ENCODE data around the gene OR2Y1.
"Not testable (repeated sequence)": the region's sequence is repeated elsewhere in the genome, so short reads cannot be mapped to it uniquely, and the experiment has no call there.

The OR2Y1 gene

GRCh38 chr5:180781900-180782326, 42.1 kb upstream of the OR2Y1 start:
- not testable (repeated sequence) for H3K27me3 ChIP-seq (ENCODE audit: control insufficient read depth, insufficient read depth, low read length); H3K36me3 ChIP-seq (ENCODE audit: control insufficient read depth, insufficient read depth, low read length); H3K4me3 ChIP-seq (ENCODE audit: low read depth, low read length)

GRCh38 chr5:180779985-180780610, 40.2 kb upstream of the OR2Y1 start:
- no peak overlapping the region for H3K4me3 ChIP-seq (ENCODE audit: low read depth, low read length)
- H3K27ac ChIP-seq (ENCODE audit: low read depth, low read length): no peak overlapping the region
- peaks cover 2% of the 10 kb centered on the region for H3K4me1 ChIP-seq (ENCODE audit: control insufficient read depth, insufficient read depth, low read length)
- H3K27me3 ChIP-seq (ENCODE audit: control insufficient read depth, insufficient read depth, low read length): no peaks in the 10 kb centered on the region
- H3K36me3 ChIP-seq (ENCODE audit: control insufficient read depth, insufficient read depth, low read length): no peaks in the 10 kb centered on the region
- H3K9ac ChIP-seq (ENCODE audit: low read length): no peak overlapping the region
- H3K9me3 ChIP-seq (ENCODE audit: control insufficient read depth, insufficient read depth, low read depth, low read length): peaks cover 2% of the 10 kb centered on the region; the same call in 1 of the 2 replicates

More at GRCh38 chr5:180781900-180782326, 42.1 kb upstream of the OR2Y1 start:
- H3K27ac ChIP-seq (ENCODE audit: low read depth, low read length); H3K9ac ChIP-seq (ENCODE audit: low read length); H3K9me3 ChIP-seq (ENCODE audit: control insufficient read depth, insufficient read depth, low read depth, low read length): not testable (repeated sequence)
- peaks cover 20% of the 10 kb centered on the region for H3K4me1 ChIP-seq (ENCODE audit: control insufficient read depth, insufficient read depth, low read length)

GRCh38 chr5:180777475-180777874, 37.6 kb upstream of the OR2Y1 start:
- no peaks in the 10 kb centered on the region for H3K4me1 ChIP-seq (ENCODE audit: control insufficient read depth, insufficient read depth, low read length)
- no peak overlapping the region for H3K9ac ChIP-seq (ENCODE audit: low read length)
- H3K27ac ChIP-seq (ENCODE audit: low read depth, low read length): no peak overlapping the region
- no peaks in the 10 kb centered on the region for H3K36me3 ChIP-seq (ENCODE audit: control insufficient read depth, insufficient read depth, low read length)
- H3K4me3 ChIP-seq (ENCODE audit: low read depth, low read length): no peak overlapping the region
- H3K9me3 ChIP-seq (ENCODE audit: control insufficient read depth, insufficient read depth, low read depth, low read length): peaks cover 8% of the 10 kb centered on the region; the same call in 1 of the 2 replicates
- H3K27me3 ChIP-seq (ENCODE audit: control insufficient read depth, insufficient read depth, low read length): no peaks in the 10 kb centered on the region

GRCh38 chr5:180776376-180776775, 36.5 kb upstream of the OR2Y1 start:
- no peak overlapping the region for H3K4me3 ChIP-seq (ENCODE audit: low read depth, low read length)
- no peaks in the 10 kb centered on the region for H3K36me3 ChIP-seq (ENCODE audit: control insufficient read depth, insufficient read depth, low read length)
- H3K9ac ChIP-seq (ENCODE audit: low read length): no peak overlapping the region
- H3K9me3 ChIP-seq (ENCODE audit: control insufficient read depth, insufficient read depth, low read depth, low read length): peaks cover 15% of the 10 kb centered on the region
- no peaks in the 10 kb centered on the region for H3K4me1 ChIP-seq (ENCODE audit: control insufficient read depth, insufficient read depth, low read length)
- H3K27me3 ChIP-seq (ENCODE audit: control insufficient read depth, insufficient read depth, low read length): no peaks in the 10 kb centered on the region
- no peak overlapping the region for H3K27ac ChIP-seq (ENCODE audit: low read depth, low read length)

GRCh38 chr5:180775624-180776023, 35.8 kb upstream of the OR2Y1 start:
- no peaks in the 10 kb centered on the region for H3K36me3 ChIP-seq (ENCODE audit: control insufficient read depth, insufficient read depth, low read length)
- no peak overlapping the region for H3K9ac ChIP-seq (ENCODE audit: low read length)
- peaks cover 13% of the 10 kb centered on the region for H3K9me3 ChIP-seq (ENCODE audit: control insufficient read depth, insufficient read depth, low read depth, low read length)
- no peak overlapping the region for H3K4me3 ChIP-seq (ENCODE audit: low read depth, low read length)
- no peak overlapping the region for H3K27ac ChIP-seq (ENCODE audit: low read depth, low read length)
- H3K4me1 ChIP-seq (ENCODE audit: control insufficient read depth, insufficient read depth, low read length): no peaks in the 10 kb centered on the region
- H3K27me3 ChIP-seq (ENCODE audit: control insufficient read depth, insufficient read depth, low read length): no peaks in the 10 kb centered on the region

GRCh38 chr5:180771839-180772238, 32.0 kb upstream of the OR2Y1 start:
- no peaks in the 10 kb centered on the region for H3K27me3 ChIP-seq (ENCODE audit: control insufficient read depth, insufficient read depth, low read length)
- H3K9ac ChIP-seq (ENCODE audit: low read length): no peak overlapping the region
- H3K9me3 ChIP-seq (ENCODE audit: control insufficient read depth, insufficient read depth, low read depth, low read length): peaks cover 21% of the 10 kb centered on the region
- no peaks in the 10 kb centered on the region for H3K36me3 ChIP-seq (ENCODE audit: control insufficient read depth, insufficient read depth, low read length)
- no peak overlapping the region for H3K4me3 ChIP-seq (ENCODE audit: low read depth, low read length)
- H3K4me1 ChIP-seq (ENCODE audit: control insufficient read depth, insufficient read depth, low read length): no peaks in the 10 kb centered on the region
- no peak overlapping the region for H3K27ac ChIP-seq (ENCODE audit: low read depth, low read length)

GRCh38 chr5:180769821-180770220, 30.0 kb upstream of the OR2Y1 start:
- Histone ChIP-seq H3K9ac (ENCODE audit: low read length) (no peak overlapping the region), H3K27me3 (ENCODE audit: control insufficient read depth, insufficient read depth, low read length) (no peaks in the 10 kb centered on the region), H3K36me3 (ENCODE audit: control insufficient read depth, insufficient read depth, low read length) (no peaks in the 10 kb centered on the region), H3K27ac (ENCODE audit: low read depth, low read length) (no peak overlapping the region), H3K4me1 (ENCODE audit: control insufficient read depth, insufficient read depth, low read length) (no peaks in the 10 kb centered on the region), H3K4me3 (ENCODE audit: low read depth, low read length) (no peak overlapping the region), H3K9me3 (ENCODE audit: control insufficient read depth, insufficient read depth, low read depth, low read length) (peaks cover 27% of the 10 kb centered on the region)

- Histone ChIP-seq H3K4me1 (ENCODE audit: control insufficient read depth, insufficient read depth, low read length) (no peaks in the 10 kb centered on the region), H3K27ac (ENCODE audit: low read depth, low read length) (no peak overlapping the region), H3K9me3 (ENCODE audit: control insufficient read depth, insufficient read depth, low read depth, low read length) (peaks cover 10% of the 10 kb centered on the region), H3K36me3 (ENCODE audit: control insufficient read depth, insufficient read depth, low read length) (no peaks in the 10 kb centered on the region), H3K27me3 (ENCODE audit: control insufficient read depth, insufficient read depth, low read length) (no peaks in the 10 kb centered on the region), H3K4me3 (ENCODE audit: low read depth, low read length) (no peak overlapping the region), H3K9ac (ENCODE audit: low read length) (no peak overlapping the region)
Observed at GRCh38 chr5:180755601-180756000, 15.7 kb upstream of the OR2Y1 start.

GRCh38 chr5:180744253-180744652, 4.4 kb upstream of the OR2Y1 start:
- Histone ChIP-seq H3K4me1 (ENCODE audit: control insufficient read depth, insufficient read depth, low read length) (no peaks in the 10 kb centered on the region), H3K27me3 (ENCODE audit: control insufficient read depth, insufficient read depth, low read length) (peaks cover 8% of the 10 kb centered on the region; the same call in 1 of the 2 replicates), H3K4me3 (ENCODE audit: low read depth, low read length) (no peak overlapping the region), H3K27ac (ENCODE audit: low read depth, low read length) (no peak overlapping the region), H3K9me3 (ENCODE audit: control insufficient read depth, insufficient read depth, low read depth, low read length) (no peaks in the 10 kb centered on the region), H3K36me3 (ENCODE audit: control insufficient read depth, insufficient read depth, low read length) (no peaks in the 10 kb centered on the region), H3K9ac (ENCODE audit: low read length) (no peak overlapping the region)

- Histone ChIP-seq H3K9me3 (ENCODE audit: control insufficient read depth, insufficient read depth, low read depth, low read length) (no peaks in the 10 kb centered on the region), H3K36me3 (ENCODE audit: control insufficient read depth, insufficient read depth, low read length) (no peaks in the 10 kb centered on the region), H3K27me3 (ENCODE audit: control insufficient read depth, insufficient read depth, low read length) (peaks cover 10% of the 10 kb centered on the region; the same call in 1 of the 2 replicates), H3K27ac (ENCODE audit: low read depth, low read length) (no peak overlapping the region), H3K4me1 (ENCODE audit: control insufficient read depth, insufficient read depth, low read length) (no peaks in the 10 kb centered on the region), H3K4me3 (ENCODE audit: low read depth, low read length) (no peak overlapping the region), H3K9ac (ENCODE audit: low read length) (no peak overlapping the region)
Observed at GRCh38 chr5:180742727-180743126, 2.9 kb upstream of the OR2Y1 start.

- not testable (repeated sequence) for H3K4me3 ChIP-seq (ENCODE audit: low read depth, low read length); H3K27me3 ChIP-seq (ENCODE audit: control insufficient read depth, insufficient read depth, low read length)
Observed at GRCh38 chr5:180740953-180741352, 1.1 kb upstream of the OR2Y1 start.

More at GRCh38 chr5:180740953-180741352, 1.1 kb upstream of the OR2Y1 start:
- not testable (repeated sequence) for H3K36me3 ChIP-seq (ENCODE audit: control insufficient read depth, insufficient read depth, low read length); H3K4me1 ChIP-seq (ENCODE audit: control insufficient read depth, insufficient read depth, low read length); H3K9me3 ChIP-seq (ENCODE audit: control insufficient read depth, insufficient read depth, low read depth, low read length); H3K27ac ChIP-seq (ENCODE audit: low read depth, low read length); H3K9ac ChIP-seq (ENCODE audit: low read length)
